HEK293T (cell line): Measurements from ENCODE around the gene SLF2.

Experiments used
- CTCF ChIA-PET: fragments of 350-600 bp; formaldehyde crosslinking; extraction: SDS; loops from one replicate; lab custom pipeline; 2021; ENCODE audit warnings: antibody characterized with exemption, inconsistent platforms; lab: Yijun Ruan, JAX
- POLR2A ChIA-PET: fragments of 350-600 bp; formaldehyde crosslinking; extraction: SDS; loops from one replicate; lab custom pipeline; 2020; ENCODE audit warnings: antibody characterized with exemption, inconsistent platforms; lab: Yijun Ruan, JAX
- DNase-seq: peaks from one replicate; pipeline ENCODE4 v3.0.0; 2012; ENCODE audit warnings: mixed read lengths; ENCODE audit errors: extremely low spot score
- ARNT ChIP-seq: fragments of 450-650 bp; IDR thresholded peaks from 2 replicates; pipeline ENCODE4 v1.6.1; 2017; ENCODE audit warnings: mild to moderate bottlenecking
- BHLHE40 ChIP-seq: fragments of 450-650 bp; IDR thresholded peaks from 2 replicates; pipeline ENCODE4 v1.6.1; 2016; ENCODE audit warnings: mild to moderate bottlenecking, moderate library complexity, borderline replicate concordance
- CTBP1 ChIP-seq: fragments of 450-650 bp; IDR thresholded peaks from 2 replicates; pipeline ENCODE4 v1.6.1; 2016; ENCODE audit warnings: borderline replicate concordance
- ELF4 ChIP-seq: fragments of 450-650 bp; IDR thresholded peaks from 2 replicates; pipeline ENCODE4 v1.6.1; 2017; ENCODE audit warnings: antibody characterized with exemption
- FOXA1 ChIP-seq: fragments of 450-650 bp; IDR thresholded peaks from 2 replicates; pipeline ENCODE4 v1.6.1; 2016; ENCODE audit warnings: mild to moderate bottlenecking
- FOXK2 ChIP-seq: fragments of 450-650 bp; IDR thresholded peaks from 2 replicates; pipeline ENCODE4 v1.6.1; 2016; ENCODE audit warnings: mild to moderate bottlenecking
- FOXM1 ChIP-seq: fragments of 450-650 bp; IDR thresholded peaks from 2 replicates; pipeline ENCODE4 v1.6.1; 2017; ENCODE audit warnings: mild to moderate bottlenecking, borderline replicate concordance
- HDGF ChIP-seq: fragments of 450-650 bp; IDR thresholded peaks from 2 replicates; pipeline ENCODE4 v1.6.1; 2017; ENCODE audit warnings: antibody characterized with exemption, borderline replicate concordance
- L3MBTL2 ChIP-seq: fragments of 450-650 bp; conservative IDR thresholded peaks from 2 replicates; pipeline ENCODE4 v1.6.1; 2016; ENCODE audit warnings: mild to moderate bottlenecking
- LEF1 ChIP-seq: fragments of 450-650 bp; IDR thresholded peaks from 2 replicates; pipeline ENCODE4 v1.6.1; 2017; ENCODE audit warnings: mild to moderate bottlenecking, borderline replicate concordance
- NFRKB ChIP-seq: fragments of 450-650 bp; IDR thresholded peaks from 2 replicates; pipeline ENCODE4 v1.6.1; 2016; ENCODE audit warnings: mild to moderate bottlenecking, moderate library complexity
- PKNOX1 ChIP-seq: fragments of 450-650 bp; IDR thresholded peaks from 2 replicates; pipeline ENCODE4 v1.6.1; 2016
- SP1 ChIP-seq: fragments of 450-650 bp; IDR thresholded peaks from 2 replicates; pipeline ENCODE4 v1.6.1; 2017
- SUZ12 ChIP-seq: fragments of 450-650 bp; IDR thresholded peaks from 2 replicates; pipeline ENCODE4 v1.6.1; 2016; ENCODE audit warnings: mild to moderate bottlenecking
- TARDBP ChIP-seq: fragments of 450-650 bp; IDR thresholded peaks from 2 replicates; pipeline ENCODE4 v1.6.1; 2016
- ZNF384 ChIP-seq: fragments of 450-650 bp; IDR thresholded peaks from 2 replicates; pipeline ENCODE4 v1.6.1; 2016

The SLF2 gene

GRCh38 chr10:100912605-100913469, at the start of gene SLF2:
Gene SLF2, plus strand, starts transcription at chr10:100912963. Its CDS starts 148 bp downstream, at chr10:100913111.
- TF ChIP-seq PKNOX1 (peak; percentile 97), L3MBTL2 (peak; percentile 94), ELF4 (no peak), ARNT (no peak), SP1 (no peak), BHLHE40 (no peak), HDGF (no peak), FOXA1 (no peak), LEF1 (no peak), TARDBP (no peak), ZNF384 (no peak), NFRKB (no peak), CTBP1 (no peak), FOXM1 (no peak), FOXK2 (no peak), SUZ12 (no peak)
- ChIA-PET CTCF (interaction anchor here (0.7 kb wide), 1 partner anchor 34 kb away, joined by 4 read pairs; no protein-coding TSS in a partner anchor), POLR2A (interaction anchor here (0.6 to 2.5 kb wide), 20 partner anchors 10 to 769 kb away, joined by 3 to 12 read pairs (median 4); partner anchors contain the start of genes MRPL43 and TWNK)
- DNase-seq, result peak; percentile 100

- ChIA-PET CTCF (no interaction called here), POLR2A (no interaction called here)
- TF ChIP-seq SUZ12 (no peak), PKNOX1 (no peak), FOXA1 (no peak), CTBP1 (no peak), BHLHE40 (no peak), SP1 (no peak), TARDBP (no peak), LEF1 (no peak), FOXK2 (no peak), ARNT (no peak), NFRKB (no peak), ZNF384 (no peak), FOXM1 (no peak)
- no peak for DNase-seq
These were observed 49.3 kb upstream of the SLF2 start for GRCh38 chr10:100863433-100863832.

- TF ChIP-seq FOXK2 (no peak), TARDBP (no peak), LEF1 (no peak), SUZ12 (no peak)
- POLR2A ChIA-PET, result no interaction called here
- CTCF ChIA-PET, result no interaction called here
- DNase-seq, result no peak
These were observed 48.5 kb upstream of the SLF2 start for GRCh38 chr10:100864036-100864885.

GRCh38 chr10:100864978-100865377, 47.8 kb upstream of the SLF2 start:
- no peak for TF ChIP-seq PKNOX1
- no peak for TF ChIP-seq L3MBTL2
- TF ChIP-seq SUZ12, result no peak
- no peak for TF ChIP-seq NFRKB
- TF ChIP-seq TARDBP, result no peak
- TF ChIP-seq ELF4, result no peak
- no peak for TF ChIP-seq FOXM1
- no peak for TF ChIP-seq BHLHE40
- no peak for TF ChIP-seq FOXA1
- TF ChIP-seq SP1, result no peak
- no peak for TF ChIP-seq CTBP1
- no peak for TF ChIP-seq ZNF384
- CTCF ChIA-PET, result no interaction called here
- POLR2A ChIA-PET, result no interaction called here
- DNase-seq, result no peak

GRCh38 chr10:100866010-100866409, 46.8 kb upstream of the SLF2 start:
- TF ChIP-seq PKNOX1, result no peak
- ChIA-PET CTCF (interaction anchor here (1.2 kb wide), 1 partner anchor 12 kb away, joined by 3 read pairs; no protein-coding TSS in a partner anchor), POLR2A (no interaction called here)
- no peak for DNase-seq
